HG02943 (cell line): ENCODE data around the gene PTH1R.
A peak's percentile ranks its signal among the peaks of the same experiment; 100 is the strongest.

ENCODE experiments used
- ATAC-seq: cut with Tn5 transposase; IDR thresholded peaks from one replicate; pipeline ENCODE4 v1.9.1; 2021; ENCODE audit warnings: mild to moderate bottlenecking, low read depth, moderate library complexity; ENCODE audit not compliant: unreplicated experiment

Gene PTH1R

DNA sequence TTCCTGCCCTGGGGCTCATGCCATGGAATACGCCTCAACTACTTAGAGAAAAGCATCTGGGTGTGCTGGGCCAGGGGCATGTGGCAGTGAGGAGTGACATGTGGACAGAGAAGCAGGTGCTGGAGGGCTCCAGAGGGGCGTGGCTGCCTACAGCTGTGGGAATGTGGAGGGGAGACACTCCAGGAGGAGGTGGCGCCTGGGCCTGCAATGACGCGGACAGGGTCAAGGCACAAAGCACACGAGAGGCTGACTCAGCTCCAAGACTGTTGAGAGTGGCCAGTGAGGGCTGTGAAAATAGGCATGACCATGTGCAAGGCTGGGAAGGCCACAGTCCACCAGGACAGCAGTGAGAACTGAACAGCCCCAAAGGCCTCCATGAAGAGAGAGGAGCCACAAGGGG is 48.5 kb downstream of the PTH1R start:
- no peak for ATAC-seq

DNA sequence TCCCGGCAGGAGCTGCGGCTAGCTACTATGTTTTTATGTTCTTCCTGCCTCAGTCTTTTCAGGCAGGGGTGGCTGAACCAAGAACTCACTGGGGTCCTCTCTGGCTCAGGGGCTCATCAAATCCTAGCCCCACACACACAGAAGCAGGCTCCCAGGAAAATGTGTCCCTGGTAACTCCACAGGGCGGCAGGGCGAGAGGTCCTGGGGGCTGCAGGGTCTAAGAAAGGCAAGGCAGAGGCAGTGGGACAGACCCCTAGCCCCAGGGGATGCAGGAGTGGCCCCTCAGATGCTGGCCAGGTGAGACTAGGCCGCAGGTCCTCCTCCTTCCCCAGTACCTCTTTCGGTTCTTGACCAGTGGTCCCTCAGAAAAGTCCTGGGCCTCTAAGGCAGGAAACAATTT is 48.9 kb downstream of the PTH1R start:
- no peak for ATAC-seq

DNA sequence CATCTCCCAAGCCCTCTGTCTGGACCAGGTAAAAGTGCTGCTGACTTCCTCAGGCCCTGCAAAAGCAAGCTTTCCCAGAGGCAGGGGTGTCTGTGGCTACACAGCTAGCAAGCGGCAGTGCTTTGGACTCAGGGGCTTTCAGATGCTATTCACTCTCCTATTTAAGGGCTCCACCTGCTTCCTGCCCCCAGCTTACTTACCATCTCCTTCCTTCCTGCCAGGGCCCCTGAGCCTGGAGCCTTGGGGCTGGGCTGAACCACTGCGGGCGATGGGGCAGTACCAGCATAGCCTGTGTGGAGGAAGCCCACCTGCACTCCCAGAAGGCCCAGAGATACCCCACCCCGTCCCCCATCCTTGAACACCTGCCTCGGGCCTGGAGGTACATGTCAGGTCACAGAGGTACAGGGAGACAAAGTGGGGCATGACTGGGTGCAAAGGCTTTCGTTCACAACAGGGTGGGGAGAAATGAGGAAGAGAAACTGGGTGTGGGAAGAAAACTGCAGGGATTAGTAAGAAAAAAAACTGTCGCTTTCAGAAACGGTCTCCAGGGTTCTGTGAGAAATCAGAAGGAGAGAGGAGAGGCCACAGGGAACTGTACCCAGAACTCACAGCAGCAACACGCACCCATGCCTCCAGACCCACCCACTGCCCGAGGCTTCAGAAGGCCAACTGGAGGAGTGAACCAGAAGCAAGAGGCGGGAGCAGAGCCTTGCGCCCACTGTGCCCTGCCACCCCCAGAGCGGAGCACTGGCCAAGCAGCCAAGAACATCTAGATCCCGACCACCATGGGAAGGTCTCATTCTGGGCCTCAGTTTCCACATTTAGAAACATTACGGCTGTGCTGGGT is 49.6 kb downstream of the PTH1R start:
- peak; percentile 44 for ATAC-seq

DNA sequence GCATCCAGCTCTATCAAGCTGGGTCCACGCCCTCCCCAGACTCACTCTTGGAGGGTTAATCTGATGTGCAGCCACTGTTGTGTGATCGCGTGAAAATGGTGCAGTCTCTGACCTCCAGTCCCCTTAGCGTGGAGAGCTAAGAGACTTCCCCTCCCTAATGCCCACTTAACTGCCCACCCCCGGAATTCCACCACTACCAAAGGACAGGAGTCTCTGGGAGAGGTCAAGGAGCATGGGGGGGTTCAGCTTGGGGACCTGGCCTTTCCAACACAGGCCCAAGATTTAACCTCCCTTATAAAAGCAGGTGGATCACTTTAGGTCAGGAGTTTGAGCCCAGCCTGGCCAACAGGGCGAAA is 50.2 kb downstream of the PTH1R start:
- ATAC-seq: peak; percentile 5

DNA sequence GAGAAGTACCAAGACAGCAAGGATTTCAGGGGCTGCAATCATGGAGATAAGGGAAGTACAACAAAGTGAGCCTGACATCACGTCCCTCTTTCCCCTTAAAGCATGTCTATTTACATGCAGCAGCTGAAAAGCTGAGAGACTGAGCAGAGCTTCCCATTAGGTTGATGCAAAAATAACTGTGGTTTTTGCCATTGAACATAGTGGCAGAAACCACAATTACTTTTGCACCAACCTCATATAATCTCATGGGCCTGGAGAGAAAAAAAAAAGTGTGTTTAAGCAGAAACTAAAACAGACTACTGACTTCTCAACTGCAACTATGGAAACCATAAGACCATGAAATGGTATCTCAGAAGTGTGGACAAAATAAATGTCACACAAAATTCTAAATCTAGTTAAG is 50.8 kb downstream of the PTH1R start:
- ATAC-seq: no peak

DNA sequence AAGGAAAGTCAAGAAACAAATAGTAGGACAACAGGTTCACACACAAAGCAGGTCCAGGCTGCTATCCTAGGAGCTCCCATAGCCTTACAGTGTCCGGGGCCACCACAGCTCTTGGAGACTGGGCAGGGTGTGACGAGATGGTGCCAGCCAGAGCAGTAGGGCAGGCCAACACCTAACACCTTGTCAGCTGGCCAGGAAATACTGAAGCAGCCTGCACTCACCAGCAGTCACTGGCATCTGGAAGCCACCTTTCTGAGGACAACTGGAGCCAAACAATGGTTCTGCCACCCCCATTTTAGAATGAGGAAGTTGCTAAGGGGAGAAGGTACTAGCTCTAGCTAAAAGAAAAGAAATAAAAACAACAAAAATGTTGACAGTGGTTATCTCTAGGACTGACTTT is 51.8 kb downstream of the PTH1R start:
- no peak for ATAC-seq

DNA sequence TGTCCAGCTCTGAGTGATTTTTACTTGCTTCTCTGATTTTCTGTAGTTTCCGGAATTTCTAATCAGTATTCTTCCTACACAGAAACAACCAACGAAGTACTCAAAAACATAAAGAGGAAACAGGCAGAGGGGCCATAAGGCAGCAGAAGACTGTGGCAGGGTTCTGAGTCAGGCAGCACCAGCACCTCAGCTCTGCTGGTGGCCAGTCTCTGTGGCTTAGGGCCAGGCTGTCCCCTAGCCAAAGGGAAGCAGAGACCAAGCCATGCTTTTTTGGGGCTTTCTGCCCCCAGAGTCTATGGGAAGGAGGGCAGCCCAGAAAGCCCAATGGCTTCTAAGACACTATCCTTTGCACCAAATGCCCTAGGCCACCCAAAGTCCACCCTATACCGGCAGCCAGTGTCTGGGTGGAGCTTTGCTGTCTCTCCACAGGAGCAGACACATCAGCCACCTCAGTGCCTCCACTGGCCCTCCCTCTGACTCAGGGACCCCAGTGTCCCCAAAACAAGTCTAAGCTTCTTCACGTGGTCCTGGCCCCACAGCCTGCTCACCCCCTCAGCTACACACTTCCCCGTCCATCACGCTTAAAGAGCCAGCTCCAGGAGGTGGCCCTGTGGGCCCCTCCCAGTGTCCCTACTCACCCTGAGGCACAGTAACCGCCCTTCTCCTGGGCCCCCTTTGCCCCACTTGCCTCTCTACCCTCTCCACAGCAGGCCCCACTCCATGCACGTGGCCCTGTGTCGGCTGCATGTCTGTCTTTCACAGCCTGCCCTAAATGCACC is 52.8 kb downstream of the PTH1R start:
- no peak for ATAC-seq

DNA sequence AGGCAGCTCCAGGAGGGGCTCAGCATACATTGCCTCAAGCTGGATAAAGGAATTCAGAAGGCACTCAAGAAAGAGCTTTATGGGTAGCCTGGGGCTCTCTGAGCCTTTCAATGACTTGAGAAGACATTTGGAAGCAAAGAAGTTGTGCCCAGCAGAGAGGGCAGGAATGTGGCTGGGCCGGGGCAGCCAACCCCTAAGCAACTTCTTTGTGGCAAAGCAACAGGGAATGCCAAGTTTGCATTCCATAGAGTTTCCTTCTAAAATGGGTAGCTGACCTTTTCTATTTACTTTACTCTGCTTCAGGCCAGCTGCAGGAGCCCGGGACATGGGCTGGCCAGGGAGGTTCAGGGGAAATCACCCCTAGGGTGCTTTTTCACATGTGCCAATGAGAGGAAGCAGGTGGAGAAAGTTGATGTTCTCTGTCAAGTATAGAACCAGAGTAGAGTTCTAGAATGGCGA is 53.5 kb downstream of the PTH1R start:
- ATAC-seq: no peak

DNA sequence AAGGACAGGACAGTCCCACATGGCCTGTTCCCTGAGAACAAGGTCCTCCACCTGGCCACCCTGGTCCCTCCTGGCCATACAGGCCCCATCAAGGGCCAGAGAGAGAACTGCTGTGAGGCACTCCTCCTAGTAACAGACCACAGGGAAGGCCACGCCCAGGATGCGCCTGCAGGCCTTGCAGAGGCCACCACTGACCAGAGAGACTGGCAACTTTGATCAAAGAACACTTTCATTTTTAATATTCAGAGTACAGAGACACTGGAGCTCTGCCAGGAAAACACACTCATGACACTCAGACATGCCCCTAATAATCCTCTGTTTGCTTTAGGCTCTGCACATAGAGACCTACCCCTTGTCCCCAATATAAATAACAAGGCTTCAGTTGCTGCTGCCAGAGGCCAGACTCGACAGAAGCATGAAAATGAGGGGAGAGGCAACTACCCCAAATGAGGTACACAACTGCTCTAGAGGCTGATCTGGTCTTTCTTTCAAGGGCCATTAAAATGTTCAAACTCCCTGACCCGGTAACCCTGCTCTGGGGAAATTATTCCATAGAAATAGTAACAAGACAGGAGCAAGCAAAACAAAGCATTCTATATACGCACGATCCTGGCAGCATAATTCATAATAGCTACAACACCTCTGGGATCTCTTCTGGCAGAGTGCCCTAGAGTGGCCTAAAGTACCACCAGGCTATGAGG is 54.3 kb downstream of the PTH1R start:
- ATAC-seq: no peak

DNA sequence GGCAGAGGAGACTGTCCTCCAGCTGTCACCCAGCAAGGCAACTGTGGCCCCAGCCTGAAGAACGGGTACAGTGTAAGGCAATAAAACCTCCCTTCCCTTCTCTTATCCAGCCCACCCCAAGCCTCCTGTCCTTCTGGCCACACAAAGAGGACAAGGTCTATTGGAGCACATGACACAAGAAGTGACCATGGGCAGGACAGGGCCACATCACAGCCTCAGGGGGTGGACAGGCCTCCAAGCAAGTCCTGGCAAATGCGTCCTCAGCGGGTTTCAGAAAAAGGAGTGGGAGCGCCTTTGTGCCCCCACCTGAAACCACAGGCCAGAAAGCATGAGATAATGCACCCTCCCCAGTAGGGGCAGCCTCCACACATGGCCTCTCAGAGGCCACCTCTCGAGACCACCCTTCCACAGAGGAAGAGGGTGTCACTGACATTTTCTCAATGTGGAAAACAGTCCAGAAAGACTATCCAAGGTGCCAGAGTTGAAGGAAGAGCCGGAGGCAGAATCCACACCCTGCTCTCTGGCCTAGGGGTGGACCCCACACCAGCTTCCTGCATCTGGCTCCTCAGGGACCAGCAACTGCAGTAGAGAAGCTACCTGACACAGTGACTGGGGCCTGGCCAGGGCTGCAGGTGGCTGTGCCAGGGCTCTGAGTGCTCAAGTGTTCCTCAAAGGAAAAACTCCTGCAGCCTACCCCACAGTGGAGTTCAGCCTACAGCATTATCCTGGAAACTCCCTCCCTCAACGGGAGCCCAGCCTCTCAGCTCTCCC is 55.1 kb downstream of the PTH1R start:
- no peak for ATAC-seq

DNA sequence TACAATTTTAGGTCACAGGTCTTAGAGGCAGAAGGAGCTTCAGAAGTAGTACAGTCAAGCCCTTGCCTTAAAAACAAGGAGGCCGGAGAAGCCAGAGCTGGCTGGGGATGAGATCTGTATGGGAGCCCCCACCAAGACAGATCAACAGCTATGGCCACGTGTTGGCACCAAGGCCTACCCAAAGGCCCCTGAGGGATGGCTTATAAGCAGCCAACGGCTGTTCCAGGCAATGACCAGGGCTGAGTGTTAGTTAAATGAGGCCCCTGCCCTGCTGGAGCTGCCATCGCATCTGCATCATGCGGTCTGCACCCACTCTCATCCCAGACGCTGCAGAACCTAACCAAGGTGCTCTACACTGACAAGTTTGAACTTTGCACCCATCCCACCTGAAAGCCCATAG is 55.7 kb downstream of the PTH1R start:
- ATAC-seq: no peak

DNA sequence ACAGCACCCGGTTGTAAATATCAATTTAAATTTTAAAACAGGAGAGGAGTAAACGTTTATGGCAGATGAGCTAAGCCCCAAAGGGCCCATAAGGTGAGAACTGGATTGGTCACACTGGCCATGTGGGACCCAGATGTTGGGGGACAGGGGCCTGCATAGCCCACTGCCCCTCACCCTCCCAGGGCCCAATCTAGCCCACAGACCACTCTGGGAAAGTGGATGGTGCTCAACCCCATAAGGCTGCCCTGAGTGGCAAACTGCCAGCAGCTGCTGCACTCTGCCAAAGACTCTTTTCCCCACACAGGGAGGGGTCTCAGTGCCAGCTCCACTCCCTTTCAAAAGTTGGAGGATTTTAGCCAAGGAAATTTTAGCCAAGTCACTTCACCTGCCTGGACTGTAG is 56.6 kb downstream of the PTH1R start:
- ATAC-seq: no peak

DNA sequence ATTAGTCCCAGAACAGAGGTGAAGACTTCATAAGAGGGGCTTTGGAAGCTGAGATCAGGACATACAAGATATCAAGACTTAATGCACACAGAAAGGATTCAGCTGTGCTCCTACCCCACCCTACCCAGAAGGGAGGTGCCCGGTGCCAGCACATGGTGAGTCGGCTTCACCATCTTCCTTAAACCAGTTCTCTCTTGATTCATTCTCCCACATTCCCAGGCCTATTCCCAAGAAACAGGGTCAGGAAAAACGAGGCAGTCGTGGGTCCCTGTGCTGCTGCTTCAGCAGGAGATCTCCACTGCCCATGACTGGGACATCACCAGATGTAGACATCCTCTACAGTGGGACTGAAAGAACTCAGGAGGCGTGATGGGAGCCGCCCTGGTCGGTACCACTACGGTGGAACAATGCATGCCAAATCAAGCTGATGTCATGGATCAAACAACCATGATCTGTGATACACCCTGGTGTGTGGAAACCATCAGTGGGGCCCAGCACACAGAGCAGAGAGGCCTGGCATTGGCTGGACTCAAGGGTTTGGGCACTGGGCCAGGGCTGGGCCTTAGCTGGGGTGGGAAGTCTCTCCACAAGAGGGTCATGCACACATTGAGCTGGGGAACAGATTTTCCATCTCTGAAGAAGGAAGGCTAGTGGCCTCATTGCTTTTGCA is 57.1 kb downstream of the PTH1R start:
- no peak for ATAC-seq

DNA sequence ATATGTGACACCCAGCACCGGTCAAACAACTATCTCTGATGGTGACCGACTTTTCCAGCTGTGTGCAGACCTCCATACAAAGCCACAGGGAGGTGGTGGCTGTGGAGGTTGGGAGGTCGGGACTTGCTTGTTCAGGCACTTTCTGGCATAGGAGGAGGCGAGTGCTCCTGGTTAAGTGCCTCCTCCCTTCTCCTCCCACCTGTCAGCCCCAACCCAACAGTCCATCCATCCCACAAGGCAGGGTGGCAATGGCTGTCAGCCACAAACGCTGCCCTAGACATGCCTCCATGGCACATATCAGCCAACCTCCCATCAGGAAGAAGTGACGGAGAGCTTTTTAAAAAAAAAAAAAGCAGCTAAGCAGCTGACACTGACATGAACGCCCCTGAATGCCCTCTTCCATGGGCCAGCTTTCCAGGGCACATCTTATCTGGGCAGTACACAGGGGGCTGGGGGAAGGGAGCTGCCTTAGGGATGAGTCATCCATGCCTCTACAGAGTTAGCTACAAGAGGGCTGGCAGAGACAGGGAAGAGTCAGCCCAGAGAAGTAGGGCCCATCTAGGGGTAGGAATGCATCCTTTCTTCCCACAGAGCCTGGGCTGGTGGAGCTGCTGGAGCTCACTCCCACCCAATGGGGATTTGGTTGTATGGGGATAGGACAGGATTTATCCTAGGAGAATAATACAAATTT is 57.8 kb downstream of the PTH1R start:
- no peak for ATAC-seq

DNA sequence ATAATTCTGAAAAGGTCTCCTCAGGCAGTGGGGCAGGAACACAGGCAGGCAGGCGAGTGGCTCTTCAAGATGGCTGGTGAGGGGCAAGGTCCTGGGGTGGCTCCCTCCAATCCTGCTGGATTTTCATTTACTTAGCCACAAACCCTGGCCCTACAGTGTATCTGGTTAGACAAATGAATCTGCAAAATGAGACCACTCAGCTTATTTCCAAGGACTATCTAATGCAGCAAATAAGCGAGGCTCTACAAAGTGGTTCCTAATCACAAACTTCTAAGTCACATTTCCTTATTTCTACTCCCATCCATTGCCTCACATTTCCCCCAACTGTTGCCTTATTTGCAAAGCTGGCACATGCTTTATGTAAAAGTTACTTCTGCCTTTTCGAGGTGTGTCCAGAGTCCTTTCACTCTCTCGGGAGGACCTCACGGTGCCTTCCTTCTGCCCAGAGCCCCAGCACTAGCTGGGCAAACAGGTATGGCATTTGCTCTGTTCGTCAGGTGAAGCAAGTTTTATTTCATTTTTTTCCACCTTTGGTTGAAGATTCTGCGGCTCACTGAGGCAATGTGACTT is 58.6 kb downstream of the PTH1R start:
- ATAC-seq: no peak

DNA sequence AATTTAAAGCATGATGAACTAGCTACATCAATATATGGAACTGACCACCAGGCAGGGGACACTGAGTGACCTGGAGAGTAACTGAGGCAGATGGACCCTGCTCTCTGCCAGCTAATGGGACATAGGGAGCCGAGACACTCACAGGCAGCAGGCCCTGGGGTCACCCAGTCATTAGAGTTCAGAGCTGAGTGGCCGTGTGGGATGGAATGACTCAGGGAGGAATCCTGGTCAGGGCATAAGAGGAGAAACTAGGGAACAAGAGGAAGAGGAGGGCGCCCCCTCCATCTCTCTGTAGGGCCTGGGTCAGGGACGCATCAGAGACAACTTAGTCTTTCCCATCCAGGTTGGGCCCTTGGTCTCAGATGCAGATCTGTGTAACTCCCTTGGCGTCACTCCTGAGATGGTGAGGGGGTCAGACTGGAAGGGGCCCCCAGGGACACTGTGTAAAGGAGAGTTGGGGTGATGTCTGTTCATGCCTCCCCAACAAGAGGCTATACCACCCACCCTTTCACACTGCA is 59.3 kb downstream of the PTH1R start:
- ATAC-seq: no peak

DNA sequence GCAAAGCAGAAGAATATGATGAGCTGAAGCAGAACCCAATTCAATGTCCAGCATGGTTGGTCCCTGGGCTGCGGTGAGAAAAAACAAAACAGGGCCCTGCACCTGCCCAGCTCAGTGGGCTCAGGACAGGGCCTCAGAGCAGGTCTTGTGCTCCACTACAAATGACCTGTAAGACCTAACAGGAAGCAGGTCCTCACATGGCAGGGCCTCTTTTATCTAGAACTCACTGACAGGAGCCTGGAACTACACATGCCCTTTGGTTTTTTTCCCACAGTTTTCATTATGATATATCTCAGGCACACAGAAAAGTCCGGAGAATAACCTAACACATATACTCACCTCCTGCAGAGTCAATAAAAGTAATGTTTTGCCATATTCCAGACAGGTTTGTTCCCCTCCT is 60.6 kb downstream of the PTH1R start:
- ATAC-seq: no peak

DNA sequence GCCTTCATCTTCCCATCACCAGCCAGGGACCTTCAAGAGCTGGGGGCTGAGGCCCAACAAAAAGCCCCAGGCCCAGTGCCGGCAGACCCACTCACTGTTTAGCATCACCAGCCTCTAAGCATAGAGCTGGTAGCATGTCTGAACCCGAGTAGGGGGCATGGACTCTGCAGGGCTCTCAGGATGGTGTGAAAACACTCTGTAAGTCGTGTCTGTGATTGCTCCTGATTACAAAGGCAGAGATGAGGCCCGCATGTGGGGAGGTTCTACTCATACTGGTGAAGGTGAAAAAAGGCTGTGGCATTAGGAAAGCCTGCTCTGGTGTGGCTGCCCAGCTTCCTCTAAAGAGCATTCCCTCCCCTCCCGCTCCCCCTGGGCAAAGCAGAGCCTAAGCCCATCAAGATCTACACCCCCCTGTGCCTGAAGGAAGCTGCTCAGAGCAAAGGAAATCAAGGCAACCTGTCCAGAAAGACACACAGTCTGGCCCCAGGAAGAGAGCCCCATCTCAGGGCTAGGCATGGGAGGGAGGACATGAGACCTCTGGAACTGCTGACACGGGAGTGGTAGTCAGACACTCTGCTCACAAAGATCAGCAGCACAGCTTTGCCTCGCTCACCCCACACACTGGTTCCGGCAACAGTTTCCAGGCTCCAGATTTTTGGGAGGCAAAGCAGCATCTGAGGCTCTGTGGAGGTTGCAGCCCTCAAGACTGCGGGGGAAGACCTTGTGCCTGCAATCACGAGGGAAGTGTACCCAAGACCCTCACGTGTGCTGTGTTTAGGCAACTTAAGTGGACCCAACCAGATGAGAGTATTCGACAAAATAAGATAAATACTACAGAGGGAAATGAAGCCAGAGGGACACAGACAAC is 62.3 kb downstream of the PTH1R start:
- ATAC-seq: no peak
